Measurements from ENCODE around the gene BGN. TPM values are rescaled to one million over a fixed set of nuclear protein-coding genes. Genes with fewer than 3 reads are reported as not detected.

Gene BGN
- total RNA-seq, 4 donors from 2014 or later: 13.4 to 43.0 (median 20.0) TPM

DNA sequence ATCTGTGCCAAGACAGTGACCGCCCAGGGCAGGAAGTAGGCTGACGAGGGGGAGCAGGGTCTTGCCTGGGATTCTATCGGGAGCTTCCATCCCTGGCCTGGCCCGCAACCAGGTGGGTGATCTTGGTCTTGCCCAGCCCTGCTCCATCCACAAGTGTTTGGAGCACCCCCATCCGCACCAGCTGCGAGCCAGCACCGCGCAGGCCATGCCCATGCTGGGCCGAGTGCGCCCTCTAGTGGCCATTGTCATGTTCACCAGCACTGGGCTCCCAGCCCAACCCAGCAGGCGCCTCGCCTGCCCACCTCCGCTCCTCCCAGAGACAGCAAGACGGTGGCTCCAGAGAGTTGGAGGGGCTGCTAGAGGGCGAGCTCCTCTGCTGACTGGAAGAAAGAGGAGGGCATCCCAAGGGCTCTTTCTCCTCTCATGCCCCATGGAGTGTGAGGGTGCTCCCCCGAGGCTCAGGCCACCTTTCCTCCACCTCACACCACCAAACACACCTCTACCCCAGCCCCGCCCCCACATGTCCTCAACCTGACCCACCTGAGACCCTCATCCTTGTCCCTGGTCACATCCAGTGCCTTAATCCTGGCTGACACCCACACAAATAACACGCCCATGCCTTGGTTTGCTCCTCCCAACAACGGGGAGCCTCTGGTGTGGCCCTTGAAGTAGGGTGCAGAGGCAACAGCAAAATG is 12.9 kb downstream of the BGN start:
- TF ChIP-seq, protein P1, sequence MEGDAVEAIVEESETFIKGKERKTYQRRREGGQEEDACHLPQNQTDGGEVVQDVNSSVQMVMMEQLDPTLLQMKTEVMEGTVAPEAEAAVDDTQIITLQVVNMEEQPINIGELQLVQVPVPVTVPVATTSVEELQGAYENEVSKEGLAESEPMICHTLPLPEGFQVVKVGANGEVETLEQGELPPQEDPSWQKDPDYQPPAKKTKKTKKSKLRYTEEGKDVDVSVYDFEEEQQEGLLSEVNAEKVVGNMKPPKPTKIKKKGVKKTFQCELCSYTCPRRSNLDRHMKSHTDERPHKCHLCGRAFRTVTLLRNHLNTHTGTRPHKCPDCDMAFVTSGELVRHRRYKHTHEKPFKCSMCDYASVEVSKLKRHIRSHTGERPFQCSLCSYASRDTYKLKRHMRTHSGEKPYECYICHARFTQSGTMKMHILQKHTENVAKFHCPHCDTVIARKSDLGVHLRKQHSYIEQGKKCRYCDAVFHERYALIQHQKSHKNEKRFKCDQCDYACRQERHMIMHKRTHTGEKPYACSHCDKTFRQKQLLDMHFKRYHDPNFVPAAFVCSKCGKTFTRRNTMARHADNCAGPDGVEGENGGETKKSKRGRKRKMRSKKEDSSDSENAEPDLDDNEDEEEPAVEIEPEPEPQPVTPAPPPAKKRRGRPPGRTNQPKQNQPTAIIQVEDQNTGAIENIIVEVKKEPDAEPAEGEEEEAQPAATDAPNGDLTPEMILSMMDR (IDR thresholded peaks at IDR 0.05; ENCODE audit: low read depth): no peak

DNA sequence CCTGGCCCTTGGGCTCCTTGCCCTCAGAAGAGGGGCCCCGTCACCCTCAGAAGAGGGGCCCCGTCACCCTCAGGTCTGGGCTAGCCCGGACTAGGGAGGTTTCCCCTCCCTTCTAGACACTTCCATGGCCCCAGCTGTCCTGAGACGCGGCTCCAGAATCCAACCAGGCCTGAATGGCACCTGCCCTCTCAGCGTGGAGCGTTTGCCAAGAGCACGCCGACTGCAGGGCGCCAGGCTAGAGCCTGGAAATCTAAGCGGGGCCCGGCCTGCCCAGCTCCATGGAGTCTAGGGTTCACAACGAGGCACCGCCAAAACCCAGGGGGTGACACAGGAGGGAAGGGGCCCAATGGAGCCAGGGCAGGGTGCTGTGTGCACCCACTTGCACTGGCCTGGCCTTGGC is 14.8 kb downstream of the BGN start:
- TF ChIP-seq, protein P1 (IDR thresholded peaks at IDR 0.05; ENCODE audit: low read depth): no peak

DNA sequence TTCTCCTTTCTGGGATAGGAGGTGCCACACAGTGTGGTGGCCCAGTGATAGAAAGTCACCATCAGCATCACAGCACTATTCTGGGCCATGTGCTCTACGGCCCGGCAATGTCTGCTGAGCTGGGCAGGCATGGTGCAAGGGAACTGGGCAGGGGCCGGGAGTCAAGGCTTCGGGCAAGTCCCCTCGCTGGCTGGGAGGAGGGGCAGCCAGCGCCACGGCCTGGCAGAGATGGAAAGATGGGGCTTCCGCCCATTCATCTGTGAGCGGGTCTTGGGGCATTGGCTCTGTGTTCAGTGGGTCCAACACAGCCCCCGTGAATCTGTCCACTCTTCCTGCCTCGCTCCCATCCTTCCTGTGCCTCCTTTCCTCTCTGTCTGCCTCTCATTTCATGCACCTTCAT is 15.6 kb downstream of the BGN start:
- TF ChIP-seq, protein P1 (IDR thresholded peaks at IDR 0.05; ENCODE audit: low read depth): no peak

DNA sequence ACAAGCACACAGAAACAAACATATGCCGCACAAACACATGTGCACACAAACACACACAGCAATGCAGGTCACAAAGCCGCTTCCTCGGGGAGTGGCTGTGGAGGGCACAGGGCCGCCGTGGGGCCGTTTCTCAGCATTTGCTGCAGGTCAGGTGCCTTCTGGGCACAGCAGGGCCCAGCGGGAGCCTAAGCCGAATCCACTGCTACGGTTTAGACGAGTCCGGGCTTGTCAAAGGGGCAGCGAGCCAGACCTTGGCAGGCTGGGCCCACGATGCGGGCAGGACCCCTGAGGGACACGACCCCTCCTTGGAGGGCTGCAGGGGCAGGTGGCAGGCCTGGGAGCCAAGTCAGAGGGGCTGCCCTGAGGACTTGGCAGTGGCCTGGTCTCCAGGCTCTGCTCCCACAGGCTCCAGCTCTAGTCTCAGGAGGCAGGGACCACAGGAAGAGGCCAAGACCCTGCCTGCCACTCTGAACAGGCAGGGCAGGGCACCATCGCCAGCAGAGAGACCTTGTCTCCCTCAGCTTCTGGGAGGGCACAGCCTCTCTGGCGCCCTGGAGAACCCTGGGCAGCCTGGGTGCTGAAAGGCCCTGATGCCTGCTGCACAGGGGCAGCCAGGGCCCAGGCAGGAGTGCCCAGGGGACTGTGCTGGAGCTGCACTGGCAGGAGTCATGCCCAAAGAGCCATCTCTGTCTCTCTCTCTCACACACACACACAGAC is 17.2 kb downstream of the BGN start:
- TF ChIP-seq, protein P1 (IDR thresholded peaks at IDR 0.05; ENCODE audit: low read depth): no peak

DNA sequence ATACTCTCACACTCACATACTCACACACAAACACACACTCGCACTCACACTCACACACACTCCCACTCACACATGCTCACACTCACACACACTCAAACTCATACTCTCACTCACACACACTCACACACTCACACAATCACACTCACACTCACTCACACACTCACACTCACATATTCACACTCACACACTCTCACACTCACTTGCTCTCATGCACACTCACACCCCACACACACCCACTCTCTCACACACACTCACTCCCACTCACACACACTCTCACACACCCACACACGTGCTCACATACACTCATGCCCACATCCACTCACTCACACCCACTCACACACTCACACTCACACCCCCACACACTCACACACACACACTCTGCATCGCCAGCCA is 17.7 kb downstream of the BGN start:
- TF ChIP-seq, protein P1 (IDR thresholded peaks at IDR 0.05; ENCODE audit: low read depth): no peak

DNA sequence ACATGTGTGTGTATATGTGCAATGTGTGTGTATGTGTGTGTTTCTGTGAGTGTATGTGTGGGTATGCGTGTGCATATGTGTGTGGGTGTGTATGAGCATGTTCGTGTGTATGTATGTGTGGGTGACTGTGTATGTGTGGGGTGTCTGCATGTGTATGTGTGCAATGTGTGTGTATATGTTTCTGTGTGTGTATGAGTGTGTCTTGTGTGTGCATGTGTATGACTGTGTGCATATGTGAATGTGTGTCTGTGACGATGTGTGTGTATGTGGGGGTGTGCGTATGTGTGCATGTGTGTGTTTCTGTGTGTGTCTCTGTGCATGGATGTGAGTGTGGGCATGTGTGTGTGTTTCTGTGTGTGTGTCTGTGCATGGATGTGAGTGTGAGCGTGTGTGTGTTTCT is 18.5 kb downstream of the BGN start:
- TF ChIP-seq, protein P1 (IDR thresholded peaks at IDR 0.05; ENCODE audit: low read depth): no peak

DNA sequence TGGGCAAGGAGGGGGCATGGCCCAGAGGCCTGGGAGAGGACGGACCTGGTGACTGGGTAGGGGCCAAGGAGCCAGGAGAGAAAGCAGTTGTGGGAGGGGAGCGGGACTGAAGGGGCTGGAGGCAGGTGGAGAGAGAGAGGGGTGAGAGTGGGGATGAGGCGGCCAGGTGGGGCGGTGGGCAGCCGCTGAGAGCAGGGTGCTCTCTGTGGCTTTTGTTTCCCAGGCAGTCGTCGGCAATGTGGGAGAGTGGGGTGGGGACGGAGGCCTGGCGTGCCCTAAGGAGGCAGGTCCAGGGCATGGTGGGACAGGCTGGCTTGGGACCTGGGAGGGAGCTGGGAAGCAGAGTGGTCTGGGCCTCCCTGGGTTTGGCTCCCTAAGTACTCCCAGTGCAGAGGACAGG is 19.5 kb downstream of the BGN start:
- TF ChIP-seq, protein P1 (IDR thresholded peaks at IDR 0.05; ENCODE audit: low read depth): no peak

Measured in subcutaneous adipose tissue (tissue), 4 donors.